Measurements from ENCODE around the gene ANKH.

GRCh38 chr5:14884062-14884612 lies 12.6 kb upstream of the ANKH start:
- no peak for TF ChIP-seq GATA2 (IDR thresholded peaks at IDR 0.05; ENCODE audit: low read depth, low read length)
- TF ChIP-seq GATA3 (IDR thresholded peaks at IDR 0.05; ENCODE audit: low read depth, low read length), result no peak
